NT2/D1 (cell line): ENCODE data around the gene OTULIN.

Experiments
- DNase-seq: peaks from one replicate; pipeline ENCODE4 v3.0.0-alpha.2; 2011; ENCODE audit warnings: low read depth, low spot score
- H3K27me3 ChIP-seq: 2 replicates; pipeline ENCODE4 v1.6.0; 2011; ENCODE audit warnings: mild to moderate bottlenecking; ENCODE audit not compliant: insufficient read length, insufficient read depth
- H3K36me3 ChIP-seq: 2 replicates; pipeline ENCODE4 v1.6.1; 2011; ENCODE audit warnings: mild to moderate bottlenecking, low read length, mixed read lengths; ENCODE audit not compliant: insufficient read depth, insufficient read length
- H3K4me1 ChIP-seq: 2 replicates; pipeline ENCODE4 v1.5.1; 2011; ENCODE audit not compliant: insufficient read depth, insufficient read length
- H3K4me3 ChIP-seq: 2 replicates; pipeline ENCODE4 v1.5.1; 2011; ENCODE audit warnings: low read depth; ENCODE audit not compliant: insufficient read length
- H3K9ac ChIP-seq: 2 replicates; pipeline ENCODE4 v1.6.0; 2011; ENCODE audit warnings: low read depth; ENCODE audit not compliant: insufficient read length
- H3K9me3 ChIP-seq: 2 replicates; pipeline ENCODE4 v1.5.1; 2011; ENCODE audit warnings: mild to moderate bottlenecking, low read length; ENCODE audit not compliant: insufficient read depth
- SUZ12 ChIP-seq: IDR thresholded peaks from 2 replicates; pipeline ENCODE4 v1.6.1; 2011; ENCODE audit not compliant: insufficient read length, insufficient read depth; ENCODE audit errors: extremely low read depth
- YY1 ChIP-seq: IDR thresholded peaks from 2 replicates; pipeline ENCODE4 v1.6.1; 2011; ENCODE audit not compliant: insufficient read length, insufficient read depth
- ZNF274 ChIP-seq: IDR thresholded peaks from 2 replicates; pipeline ENCODE4 v1.6.1; 2011; ENCODE audit warnings: mild to moderate bottlenecking, low read depth, low read length

The OTULIN gene

GRCh38 chr5:14735944-14736343 lies 71.4 kb downstream of the OTULIN start:
- Histone ChIP-seq H3K4me1 (peaks cover 2% of the 10 kb centered on the region), H3K36me3 (no peaks in the 10 kb centered on the region), H3K9me3 (no peaks in the 10 kb centered on the region), H3K4me3 (no peak overlapping the region), H3K27me3 (no peaks in the 10 kb centered on the region), H3K9ac (no peak overlapping the region)
- no peak for TF ChIP-seq SUZ12
- TF ChIP-seq ZNF274 = no peak
- no peak for TF ChIP-seq YY1
- no peak for DNase-seq

- Histone ChIP-seq H3K27me3 (no peaks in the 10 kb centered on the region), H3K4me1 (peaks cover 2% of the 10 kb centered on the region), H3K36me3 (no peaks in the 10 kb centered on the region), H3K4me3 (no peak overlapping the region), H3K9me3 (no peaks in the 10 kb centered on the region), H3K9ac (no peak overlapping the region)
- TF ChIP-seq YY1 (no peak), ZNF274 (no peak), SUZ12 (no peak)
- no peak for DNase-seq
These were observed 72.8 kb downstream of the OTULIN start for GRCh38 chr5:14737291-14737690.

- no peak for DNase-seq
- Histone ChIP-seq H3K4me1 (peaks cover 2% of the 10 kb centered on the region), H3K36me3 (no peaks in the 10 kb centered on the region), H3K27me3 (no peaks in the 10 kb centered on the region), H3K9ac (no peak overlapping the region), H3K9me3 (no peaks in the 10 kb centered on the region), H3K4me3 (no peak overlapping the region)
- TF ChIP-seq YY1 = no peak
- TF ChIP-seq SUZ12 = no peak
- no peak for TF ChIP-seq ZNF274
These were observed 73.5 kb downstream of the OTULIN start for GRCh38 chr5:14738050-14738449.

- no peak for DNase-seq
- H3K9me3 ChIP-seq = no peaks in the 10 kb centered on the region
- no peak overlapping the region for H3K4me3 ChIP-seq
- H3K9ac ChIP-seq = no peak overlapping the region
- H3K36me3 ChIP-seq = no peaks in the 10 kb centered on the region
- TF ChIP-seq SUZ12 (no peak), YY1 (no peak), ZNF274 (no peak)
- no peaks in the 10 kb centered on the region for H3K27me3 ChIP-seq
- H3K4me1 ChIP-seq = peaks cover 6% of the 10 kb centered on the region
These were observed 75.0 kb downstream of the OTULIN start for GRCh38 chr5:14739538-14739937.

GRCh38 chr5:14739981-14740380 lies 75.5 kb downstream of the OTULIN start:
- H3K9me3 ChIP-seq = no peaks in the 10 kb centered on the region
- H3K4me3 ChIP-seq = no peak overlapping the region
- no peaks in the 10 kb centered on the region for H3K27me3 ChIP-seq
- no peak overlapping the region for H3K9ac ChIP-seq
- H3K36me3 ChIP-seq = no peaks in the 10 kb centered on the region
- H3K4me1 ChIP-seq = peaks cover 6% of the 10 kb centered on the region
- no peak for TF ChIP-seq ZNF274
- DNase-seq = no peak

- DNase-seq = no peak
These were observed 76.6 kb downstream of the OTULIN start for GRCh38 chr5:14741131-14741530.

GRCh38 chr5:14741801-14742440 lies 77.4 kb downstream of the OTULIN start:
- DNase-seq = no peak
- Histone ChIP-seq H3K9ac (no peak overlapping the region), H3K9me3 (no peaks in the 10 kb centered on the region), H3K4me1 (peaks cover 6% of the 10 kb centered on the region), H3K36me3 (no peaks in the 10 kb centered on the region), H3K4me3 (no peak overlapping the region), H3K27me3 (no peaks in the 10 kb centered on the region)
- no peak for TF ChIP-seq ZNF274
- TF ChIP-seq YY1 = no peak
- no peak for TF ChIP-seq SUZ12

More at GRCh38 chr5:14741131-14741530, 76.6 kb downstream of the OTULIN start:
- no peak overlapping the region for H3K4me3 ChIP-seq
- no peak for TF ChIP-seq SUZ12
- TF ChIP-seq YY1 = no peak
- TF ChIP-seq ZNF274 = no peak
- H3K36me3 ChIP-seq = no peaks in the 10 kb centered on the region
- no peaks in the 10 kb centered on the region for H3K9me3 ChIP-seq
- no peaks in the 10 kb centered on the region for H3K27me3 ChIP-seq
- H3K9ac ChIP-seq = no peak overlapping the region
- H3K4me1 ChIP-seq = peaks cover 6% of the 10 kb centered on the region
